ENCODE data around the gene FBXL14. TPM values are rescaled to one million over a fixed set of nuclear protein-coding genes. Genes with fewer than 3 reads are reported as not detected.

Gene FBXL14
- total RNA-seq, 3 donors from 2014 or later = 29.4 to 39.6 (median 33.6) TPM

DNA sequence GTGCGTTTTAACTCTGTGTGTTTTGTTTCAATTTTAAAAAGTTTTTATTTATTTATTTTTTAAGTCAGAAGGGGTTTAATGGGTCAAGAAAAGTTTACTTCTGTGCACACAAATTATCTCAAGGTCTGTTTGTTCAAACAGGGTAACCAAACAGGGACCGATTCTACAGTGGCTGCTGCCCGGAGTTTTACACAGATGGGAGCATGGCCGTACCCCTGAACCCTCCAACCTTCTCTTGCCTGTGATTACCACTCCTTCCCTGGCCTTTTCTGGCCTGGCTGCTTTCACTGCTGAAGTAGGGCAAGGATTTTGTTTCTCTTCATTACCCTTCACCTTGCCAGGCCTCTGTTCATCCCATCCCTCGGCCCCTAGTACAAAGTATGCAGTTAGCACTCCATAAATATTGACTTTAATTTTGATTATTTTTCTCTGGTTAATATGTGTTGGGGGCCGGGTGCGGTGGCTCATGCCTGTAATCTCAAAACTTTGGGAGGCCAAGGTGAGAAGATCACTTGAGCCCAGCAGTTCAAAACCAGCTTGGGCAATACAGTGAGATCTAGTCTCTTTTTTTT, 15.8 kb upstream of the FBXL14 start:
- Histone ChIP-seq H3K36me3 (ENCODE audit: low read depth) (no peaks in the 10 kb centered on the region), H3K4me3 (no peak overlapping the region), H3K9me3 (no peaks in the 10 kb centered on the region), H3K4me1 (ENCODE audit: low read depth) (peaks cover 14% of the 10 kb centered on the region)
- intact Hi-C loops (cut with DNase I, micrococcal nuclease) = no loop called here
- TF ChIP-seq, protein P1, sequence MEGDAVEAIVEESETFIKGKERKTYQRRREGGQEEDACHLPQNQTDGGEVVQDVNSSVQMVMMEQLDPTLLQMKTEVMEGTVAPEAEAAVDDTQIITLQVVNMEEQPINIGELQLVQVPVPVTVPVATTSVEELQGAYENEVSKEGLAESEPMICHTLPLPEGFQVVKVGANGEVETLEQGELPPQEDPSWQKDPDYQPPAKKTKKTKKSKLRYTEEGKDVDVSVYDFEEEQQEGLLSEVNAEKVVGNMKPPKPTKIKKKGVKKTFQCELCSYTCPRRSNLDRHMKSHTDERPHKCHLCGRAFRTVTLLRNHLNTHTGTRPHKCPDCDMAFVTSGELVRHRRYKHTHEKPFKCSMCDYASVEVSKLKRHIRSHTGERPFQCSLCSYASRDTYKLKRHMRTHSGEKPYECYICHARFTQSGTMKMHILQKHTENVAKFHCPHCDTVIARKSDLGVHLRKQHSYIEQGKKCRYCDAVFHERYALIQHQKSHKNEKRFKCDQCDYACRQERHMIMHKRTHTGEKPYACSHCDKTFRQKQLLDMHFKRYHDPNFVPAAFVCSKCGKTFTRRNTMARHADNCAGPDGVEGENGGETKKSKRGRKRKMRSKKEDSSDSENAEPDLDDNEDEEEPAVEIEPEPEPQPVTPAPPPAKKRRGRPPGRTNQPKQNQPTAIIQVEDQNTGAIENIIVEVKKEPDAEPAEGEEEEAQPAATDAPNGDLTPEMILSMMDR (IDR thresholded peaks at IDR 0.05) = no peak
- DNase-seq (no peak), ATAC-seq (no peak)

DNA sequence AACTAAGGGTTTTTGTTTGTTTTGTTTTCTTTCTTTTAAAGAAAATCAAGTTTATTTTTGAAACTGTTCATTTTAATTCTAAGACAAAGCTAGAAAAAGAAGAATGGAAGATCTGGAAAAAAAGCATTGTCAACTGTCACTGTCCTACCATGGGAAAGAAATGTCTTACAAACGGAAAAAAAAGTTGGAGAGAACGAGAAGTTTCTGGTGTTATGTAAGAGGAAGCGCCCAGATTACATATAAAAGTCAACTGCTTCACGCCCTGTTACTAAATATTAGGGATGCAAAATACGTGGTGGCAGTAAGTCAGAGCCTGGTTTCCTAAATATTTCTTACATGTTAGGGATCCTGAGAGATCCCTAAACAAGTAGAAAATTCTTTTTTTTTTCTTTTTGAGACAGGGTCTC, 14.3 kb upstream of the FBXL14 start:
- no peak for ATAC-seq
- Histone ChIP-seq H3K4me3 (no peak overlapping the region), H3K4me1 (ENCODE audit: low read depth) (peaks cover 14% of the 10 kb centered on the region), H3K9me3 (no peaks in the 10 kb centered on the region), H3K36me3 (ENCODE audit: low read depth) (no peaks in the 10 kb centered on the region)
- TF ChIP-seq, protein P1 (IDR thresholded peaks at IDR 0.05) = no peak
- intact Hi-C loops (cut with DNase I, micrococcal nuclease) = no loop called here
- DNase-seq = no peak

DNA sequence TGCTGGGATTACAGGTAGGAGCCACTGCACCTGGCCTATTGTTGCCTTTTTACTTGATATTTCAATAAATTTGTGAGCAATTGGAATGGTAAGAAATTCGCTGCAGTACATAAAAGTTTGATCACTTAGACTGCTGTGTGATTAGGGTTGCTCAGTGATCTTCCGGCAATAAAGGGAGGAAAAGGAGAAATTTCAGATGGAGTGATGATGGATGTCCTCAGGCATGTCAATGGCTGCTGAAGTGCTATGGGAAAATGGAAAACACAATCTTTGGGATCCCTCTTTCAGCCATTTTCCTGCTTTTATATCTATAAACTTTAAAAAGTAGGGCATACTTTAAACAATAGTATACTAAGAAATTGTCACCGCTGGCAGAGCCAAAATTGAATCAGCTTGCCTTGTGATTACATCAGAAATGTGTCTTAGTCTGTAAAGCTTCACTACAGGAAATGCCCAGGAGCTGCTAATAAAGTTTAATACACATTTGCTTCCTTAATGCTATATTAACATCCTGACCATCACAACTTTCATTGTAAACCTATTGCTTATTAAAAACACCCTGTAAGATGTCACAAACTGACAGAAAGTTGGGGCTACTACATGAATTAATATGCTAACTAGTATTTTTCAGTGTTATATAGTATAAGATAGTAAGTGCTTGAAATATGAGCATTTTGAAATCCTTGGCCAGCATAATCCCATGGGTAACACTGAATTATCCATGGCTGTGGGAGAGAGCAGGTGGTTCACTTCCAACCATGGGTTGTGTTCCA, 13.7 kb upstream of the FBXL14 start:
- no peak for ATAC-seq
- TF ChIP-seq, protein P1 (IDR thresholded peaks at IDR 0.05) = no peak
- no peaks in the 10 kb centered on the region for H3K9me3 ChIP-seq
- intact Hi-C loops (cut with DNase I, micrococcal nuclease) = no loop called here
- DNase-seq = no peak
- H3K4me1 ChIP-seq (ENCODE audit: low read depth) = peaks cover 14% of the 10 kb centered on the region
- no peaks in the 10 kb centered on the region for H3K36me3 ChIP-seq (ENCODE audit: low read depth)
- no peak overlapping the region for H3K4me3 ChIP-seq

DNA sequence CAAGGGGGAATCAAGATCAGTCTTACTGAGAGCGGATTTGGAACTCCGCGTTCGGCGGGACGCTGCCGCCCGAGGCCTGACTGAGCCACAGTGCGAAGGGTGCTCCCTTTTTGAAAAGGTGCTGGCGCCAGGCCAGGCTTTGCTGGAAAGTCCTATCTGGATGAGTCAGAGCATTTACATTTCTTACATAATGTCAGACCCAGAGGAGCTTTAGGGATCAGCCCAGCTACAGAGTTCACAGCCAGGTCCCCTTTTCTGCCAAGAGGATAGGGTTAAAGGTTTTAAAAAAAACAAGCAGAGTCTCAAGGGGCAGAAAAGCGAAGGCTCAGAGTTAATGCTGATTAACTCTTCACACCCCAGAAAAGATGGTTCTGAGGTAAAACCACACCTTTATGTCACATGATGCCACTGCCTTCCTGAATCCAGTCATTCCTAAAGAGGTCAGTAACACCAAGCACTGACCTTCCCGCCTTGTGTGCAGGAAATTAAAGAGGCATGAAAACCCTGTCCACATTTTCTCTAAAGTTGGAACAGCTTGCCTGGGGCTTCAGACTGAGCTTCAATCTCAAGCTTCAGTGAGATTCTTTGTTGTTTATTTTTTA, 11.7 kb upstream of the FBXL14 start:
- Histone ChIP-seq H3K4me1 (ENCODE audit: low read depth) (peaks cover 24% of the 10 kb centered on the region), H3K9me3 (no peaks in the 10 kb centered on the region), H3K4me3 (no peak overlapping the region), H3K36me3 (ENCODE audit: low read depth) (no peaks in the 10 kb centered on the region)
- TF ChIP-seq, protein P1 (IDR thresholded peaks at IDR 0.05) = no peak
- DNase-seq (peak; percentile 91 to 94 (median 93)), ATAC-seq (peak; percentile 79)
- intact Hi-C loops (cut with DNase I, micrococcal nuclease) = no loop called here

GRCh38 chr12:1605129-1606020, 11.0 kb upstream of the FBXL14 start:
- TF ChIP-seq, protein P1 (IDR thresholded peaks at IDR 0.05) = peak; percentile 66
- Histone ChIP-seq H3K9me3 (no peaks in the 10 kb centered on the region), H3K4me1 (ENCODE audit: low read depth) (peaks cover 24% of the 10 kb centered on the region), H3K36me3 (ENCODE audit: low read depth) (no peaks in the 10 kb centered on the region), H3K4me3 (no peak overlapping the region)
- intact Hi-C loops (cut with DNase I, micrococcal nuclease) = no loop called here
- ATAC-seq (peak; percentile 82), DNase-seq (peak; percentile 72 to 91 (median 80))
